C4-2B (cell line): Measurements from ENCODE around the gene GRIN1.

ENCODE experiments used
- H3K27ac ChIP-seq: fragments of 450-650 bp; 2 replicates; pipeline ENCODE4 v1.5.1; 2017
- ZFX ChIP-seq: fragments of 450-650 bp; IDR thresholded peaks from 2 replicates; pipeline ENCODE4 v1.6.1; 2017
- TF ChIP-seq, protein P1 (sequence below): fragments of 450-650 bp; conservative IDR thresholded peaks from 2 replicates; pipeline ENCODE4 v1.5.1; 2017; ENCODE audit warnings: mild to moderate bottlenecking

GRIN1 gene

DNA sequence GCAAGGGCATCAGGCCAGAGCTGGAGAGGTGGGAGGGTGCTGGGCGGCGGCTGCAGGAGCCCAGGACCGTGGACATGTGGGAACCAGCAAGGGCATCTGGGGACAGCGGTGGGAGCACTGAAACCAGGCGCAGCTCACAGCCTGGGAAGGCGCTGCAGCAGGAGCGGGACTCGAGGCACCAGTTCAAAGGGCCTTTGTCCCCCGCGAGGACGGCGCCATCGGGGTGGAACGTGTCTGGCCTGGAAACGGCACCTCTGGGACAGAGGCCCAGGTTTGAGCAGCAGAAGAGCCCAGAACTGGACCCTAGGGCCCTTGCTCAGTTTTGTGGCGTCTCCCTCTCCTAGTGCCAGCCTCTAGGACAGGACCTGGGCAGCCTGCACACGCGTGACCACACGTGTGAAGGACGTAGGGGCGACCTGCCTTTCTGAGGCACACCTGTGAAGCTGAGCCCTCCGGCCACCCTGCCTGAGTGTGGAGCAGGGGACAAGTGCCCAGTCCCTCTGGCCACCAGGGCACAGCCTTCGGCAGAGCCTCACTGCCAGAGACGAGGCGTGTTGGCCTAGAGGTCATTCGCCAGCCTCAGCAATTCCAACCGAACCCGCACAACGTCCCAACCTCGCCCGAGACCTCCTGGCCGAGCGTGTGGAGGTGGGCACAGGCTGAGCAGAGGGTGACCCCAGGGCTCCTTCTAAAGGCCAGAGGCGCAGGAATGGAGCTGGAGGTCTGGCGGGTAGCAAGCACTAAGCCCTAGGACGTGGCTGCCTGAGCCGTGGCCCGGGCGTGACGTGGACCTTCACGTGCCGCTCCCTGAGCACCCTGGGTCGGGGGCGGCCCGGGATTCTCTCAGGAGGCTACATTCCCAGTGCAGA lies 35.1 kb downstream of the GRIN1 start:
- peak overlapping the region; percentile 100 for H3K27ac ChIP-seq

DNA sequence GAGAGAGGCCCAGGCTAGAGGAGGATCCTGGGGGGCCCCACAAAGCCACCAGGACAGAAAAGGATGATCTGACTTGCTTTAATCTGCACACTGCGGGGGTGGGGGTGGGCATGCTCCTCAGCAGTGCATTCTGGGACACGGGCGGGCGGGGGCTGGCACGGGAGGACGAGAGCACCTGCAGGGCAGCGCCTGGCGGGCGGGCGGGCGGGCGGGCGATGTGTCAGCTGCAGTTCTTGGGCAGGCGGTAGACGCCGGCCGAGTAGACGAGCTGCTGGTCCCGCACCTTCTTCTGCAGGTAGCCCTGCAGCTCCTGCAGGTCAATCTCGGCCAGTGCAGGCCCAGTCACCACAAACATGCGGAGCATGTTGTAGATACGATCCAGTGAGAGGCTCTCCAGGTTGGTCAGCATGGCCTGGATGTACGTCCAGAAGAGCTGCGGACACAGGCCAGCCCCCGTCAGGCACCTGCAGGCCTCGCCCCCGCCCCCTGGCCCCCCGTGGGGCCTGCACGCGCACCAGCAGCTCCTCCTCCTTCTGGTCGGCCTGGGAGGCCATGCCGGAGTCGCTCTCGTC lies 35.9 kb downstream of the GRIN1 start:
- H3K27ac ChIP-seq, result peak overlapping the region; percentile 100
- TF ChIP-seq, protein P1, sequence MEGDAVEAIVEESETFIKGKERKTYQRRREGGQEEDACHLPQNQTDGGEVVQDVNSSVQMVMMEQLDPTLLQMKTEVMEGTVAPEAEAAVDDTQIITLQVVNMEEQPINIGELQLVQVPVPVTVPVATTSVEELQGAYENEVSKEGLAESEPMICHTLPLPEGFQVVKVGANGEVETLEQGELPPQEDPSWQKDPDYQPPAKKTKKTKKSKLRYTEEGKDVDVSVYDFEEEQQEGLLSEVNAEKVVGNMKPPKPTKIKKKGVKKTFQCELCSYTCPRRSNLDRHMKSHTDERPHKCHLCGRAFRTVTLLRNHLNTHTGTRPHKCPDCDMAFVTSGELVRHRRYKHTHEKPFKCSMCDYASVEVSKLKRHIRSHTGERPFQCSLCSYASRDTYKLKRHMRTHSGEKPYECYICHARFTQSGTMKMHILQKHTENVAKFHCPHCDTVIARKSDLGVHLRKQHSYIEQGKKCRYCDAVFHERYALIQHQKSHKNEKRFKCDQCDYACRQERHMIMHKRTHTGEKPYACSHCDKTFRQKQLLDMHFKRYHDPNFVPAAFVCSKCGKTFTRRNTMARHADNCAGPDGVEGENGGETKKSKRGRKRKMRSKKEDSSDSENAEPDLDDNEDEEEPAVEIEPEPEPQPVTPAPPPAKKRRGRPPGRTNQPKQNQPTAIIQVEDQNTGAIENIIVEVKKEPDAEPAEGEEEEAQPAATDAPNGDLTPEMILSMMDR, result no peak
- no peak for TF ChIP-seq ZFX

More for the DNA sequence above, 35.1 kb downstream of the GRIN1 start:
- TF ChIP-seq, protein P1, result no peak
- 0 out of 2 replicates have a peak, but pooled peaks have one; percentile 24 for TF ChIP-seq ZFX

DNA sequence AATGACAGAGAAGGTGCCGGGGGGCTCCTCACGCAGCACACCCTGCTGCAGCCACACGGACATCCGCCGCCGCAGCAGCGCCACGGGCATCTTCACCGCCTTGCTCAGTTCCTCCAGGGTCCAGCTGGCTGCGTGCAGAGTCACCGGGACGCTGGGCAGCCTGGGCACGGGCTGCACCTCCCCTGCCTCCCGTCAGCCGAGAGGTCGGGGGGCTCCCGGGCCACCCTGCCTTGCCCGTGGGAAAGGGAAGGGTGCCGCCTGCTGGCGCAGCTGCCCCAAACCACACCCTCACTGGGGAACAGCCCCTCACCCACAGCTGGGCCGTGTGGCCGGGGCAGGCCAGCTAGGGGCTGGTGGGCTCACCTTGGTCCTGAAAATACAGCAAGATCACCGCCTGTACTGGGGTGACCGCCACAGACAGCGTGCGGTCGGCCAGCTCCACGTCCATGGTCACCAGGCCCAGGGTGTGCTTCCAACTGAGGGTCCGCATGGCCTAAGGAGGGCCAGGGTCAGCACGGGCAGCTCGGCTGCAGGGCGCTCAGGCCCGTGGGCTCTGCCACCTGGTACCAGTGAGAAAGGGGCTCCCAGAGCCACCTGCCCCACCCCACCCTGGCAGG lies 36.5 kb downstream of the GRIN1 start:
- TF ChIP-seq ZFX, result no peak
- TF ChIP-seq, protein P1, result no peak
- H3K27ac ChIP-seq, result peak overlapping the region; percentile 100

DNA sequence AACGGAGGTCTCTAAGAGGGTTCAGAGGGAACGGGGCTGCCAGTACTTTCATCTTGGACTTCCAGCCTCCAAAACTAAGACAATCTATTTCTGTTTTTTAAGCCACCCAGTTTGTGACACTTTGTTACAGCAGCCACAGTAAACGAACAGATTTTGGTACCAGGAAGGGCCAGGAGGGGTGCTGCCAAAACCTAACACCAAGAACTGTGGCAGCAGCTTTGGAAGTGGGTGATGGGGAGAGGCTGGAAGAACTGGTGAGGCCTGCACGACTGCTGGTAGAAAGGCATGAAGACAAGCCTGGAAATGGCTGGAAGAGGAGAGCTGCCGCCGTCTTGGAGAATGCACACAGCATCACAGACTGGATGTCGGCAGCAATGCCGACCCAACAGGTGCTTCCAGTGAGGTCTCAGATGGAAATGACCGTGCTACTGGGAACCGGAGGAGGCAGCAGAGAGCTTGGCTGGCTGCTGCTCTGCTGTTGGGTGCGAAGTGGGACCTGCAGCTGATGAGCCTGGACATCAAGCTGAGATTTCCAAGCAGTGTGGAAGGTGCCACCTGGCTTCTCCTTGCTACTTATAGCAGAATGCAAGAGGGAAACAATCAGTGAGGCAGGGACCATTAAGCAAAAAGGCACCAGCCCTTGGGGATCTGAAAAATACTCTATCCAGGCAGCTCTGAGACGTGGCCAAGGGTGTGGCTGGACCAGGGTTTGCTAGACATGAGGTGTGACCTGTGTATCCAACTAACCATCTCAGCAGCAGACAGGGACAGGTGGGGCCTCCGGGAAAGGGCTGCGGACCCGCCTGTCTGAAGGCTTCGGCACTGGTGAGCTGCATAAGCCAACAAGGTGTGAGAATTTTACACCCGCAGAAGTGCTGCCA lies 37.6 kb downstream of the GRIN1 start:
- TF ChIP-seq, protein P1, result peak; percentile 92
- TF ChIP-seq ZFX, result no peak
- H3K27ac ChIP-seq, result peak overlapping the region; percentile 100

DNA sequence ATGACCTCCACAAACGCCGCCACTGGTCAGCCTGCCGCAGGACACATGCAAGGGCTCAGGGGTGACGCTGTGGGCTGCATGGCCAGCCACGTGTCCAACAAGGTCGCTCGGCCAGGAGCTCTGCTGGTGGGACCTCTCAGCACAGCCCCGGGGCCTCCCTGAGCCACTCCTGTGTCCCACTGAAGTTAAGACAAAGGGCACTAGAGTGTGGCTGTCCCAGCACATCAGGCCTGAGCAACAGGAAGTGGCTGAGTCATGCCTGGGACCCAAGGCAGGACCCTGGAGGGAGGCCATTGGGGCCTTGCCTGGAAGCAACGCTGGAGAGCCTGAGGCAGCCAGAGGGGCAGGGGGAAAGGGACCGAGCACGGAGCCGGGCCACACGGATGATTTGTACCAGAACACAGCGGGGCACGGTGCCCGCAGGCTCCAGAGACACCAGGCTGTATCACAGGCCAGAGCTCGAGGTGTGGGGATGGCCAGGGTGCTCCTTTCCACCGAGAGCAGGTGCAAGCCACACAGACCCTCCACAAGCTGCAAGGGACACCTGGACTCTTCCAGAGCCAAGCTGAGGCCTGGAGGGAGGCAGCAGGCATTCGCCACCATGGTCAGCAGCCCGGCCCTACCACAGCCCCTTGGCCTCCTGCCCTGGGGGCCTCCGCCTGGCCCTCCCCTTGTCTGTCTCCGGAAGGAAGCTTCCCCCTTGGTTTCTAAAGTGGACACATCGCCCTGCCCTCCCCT lies 39.4 kb downstream of the GRIN1 start:
- peak overlapping the region; percentile 5; the same call in 1 of the 2 replicates for H3K27ac ChIP-seq
- TF ChIP-seq, protein P1, result no peak
- no peak for TF ChIP-seq ZFX

DNA sequence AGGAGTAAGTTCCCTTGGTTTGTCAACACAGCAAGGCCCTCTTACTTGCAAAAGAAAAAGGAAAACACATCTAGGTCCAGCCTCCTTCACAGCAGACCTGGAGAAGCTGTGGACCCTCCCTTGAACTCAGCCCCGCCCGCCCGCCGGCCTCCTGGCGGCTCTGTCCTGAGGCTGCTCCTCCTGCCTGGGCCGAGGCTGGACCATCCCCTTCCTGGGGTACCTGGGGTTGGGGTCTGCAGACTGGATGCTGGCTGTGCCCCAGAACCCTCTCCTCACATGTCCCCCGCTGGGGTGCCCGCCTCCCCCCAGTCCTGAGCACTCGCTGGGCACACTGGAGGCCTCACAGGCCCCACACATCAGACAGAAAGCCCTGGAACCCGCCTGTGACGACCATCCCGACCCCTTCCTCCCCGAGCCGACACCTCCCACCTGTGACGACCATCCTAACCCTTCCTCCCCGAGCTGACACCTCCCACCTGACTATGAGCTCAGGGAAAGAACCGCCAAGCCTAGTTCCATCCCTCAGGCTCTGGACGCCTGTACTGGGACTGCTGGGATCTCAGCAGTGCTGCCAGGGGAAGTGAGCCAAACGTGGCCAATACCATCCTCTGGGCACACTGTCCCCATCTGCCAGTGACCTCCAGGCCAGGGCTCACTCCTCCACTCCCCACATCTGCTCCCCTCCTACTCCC lies 40.1 kb downstream of the GRIN1 start:
- TF ChIP-seq, protein P1, result no peak
- no peak for TF ChIP-seq ZFX
- no peak overlapping the region; the same call in 1 of the 2 replicates for H3K27ac ChIP-seq
